C4-2B (cell line): ENCODE measurements around the gene EBP.

Source experiments
- H3K27ac ChIP-seq: fragments of 450-650 bp; 2 replicates; pipeline ENCODE4 v1.5.1; 2017
- ZFX ChIP-seq: fragments of 450-650 bp; IDR thresholded peaks from 2 replicates; pipeline ENCODE4 v1.6.1; 2017
- TF ChIP-seq, protein P1 (sequence below): fragments of 450-650 bp; conservative IDR thresholded peaks from 2 replicates; pipeline ENCODE4 v1.5.1; 2017; ENCODE audit warnings: mild to moderate bottlenecking

EBP gene

DNA sequence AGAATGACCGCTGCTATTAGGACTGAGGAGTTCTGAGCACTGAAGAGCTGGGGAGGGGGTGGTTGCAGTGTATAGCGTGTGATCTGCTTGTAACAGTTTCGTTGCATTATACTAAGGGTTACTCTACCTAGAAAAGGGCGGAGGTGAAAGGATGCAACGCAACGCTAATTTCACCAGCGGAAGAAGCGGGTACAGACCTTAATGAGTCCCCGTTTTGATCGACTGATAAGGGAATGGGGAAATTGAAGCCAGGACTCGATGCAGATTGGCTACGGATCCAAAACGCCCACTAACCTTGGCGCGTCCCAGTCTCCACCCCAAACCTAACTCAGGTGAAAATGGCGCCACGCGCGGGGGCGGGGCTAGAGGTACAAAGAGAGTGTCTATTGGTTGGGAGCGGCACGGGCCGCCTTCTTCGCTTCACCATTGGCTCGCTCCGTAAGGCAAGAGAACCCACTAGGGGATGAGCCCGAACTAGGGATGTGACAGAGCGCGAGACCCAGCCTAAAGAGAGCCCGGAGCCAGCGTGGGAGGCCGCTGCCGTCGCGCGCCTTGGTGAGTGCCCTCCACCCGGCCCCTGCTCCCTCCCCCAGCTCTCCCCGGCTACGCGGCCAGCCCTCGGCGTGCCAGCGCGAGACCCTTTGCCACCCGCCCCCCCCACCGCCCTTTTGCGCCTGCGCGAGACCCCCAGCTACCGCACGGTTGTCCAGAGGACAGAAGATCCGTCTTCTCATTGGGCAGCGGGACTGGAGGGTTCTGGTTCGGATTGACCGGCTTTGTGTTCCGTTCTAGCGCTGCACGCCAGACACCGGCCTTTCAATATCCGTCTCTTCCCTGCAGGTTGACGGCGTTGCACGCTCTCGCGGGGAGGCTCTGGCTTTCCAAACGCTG lies at the start of gene EBP:
Gene EBP, plus strand, starts transcription at position 456 of the 891 bp plus-strand sequence. CDS start 1,964 bp downstream, outside the sequence.
- H3K27ac ChIP-seq: peak within 1 kb of the TSS; percentile 90
- TF ChIP-seq ZFX: no peak
- TF ChIP-seq, protein P1, sequence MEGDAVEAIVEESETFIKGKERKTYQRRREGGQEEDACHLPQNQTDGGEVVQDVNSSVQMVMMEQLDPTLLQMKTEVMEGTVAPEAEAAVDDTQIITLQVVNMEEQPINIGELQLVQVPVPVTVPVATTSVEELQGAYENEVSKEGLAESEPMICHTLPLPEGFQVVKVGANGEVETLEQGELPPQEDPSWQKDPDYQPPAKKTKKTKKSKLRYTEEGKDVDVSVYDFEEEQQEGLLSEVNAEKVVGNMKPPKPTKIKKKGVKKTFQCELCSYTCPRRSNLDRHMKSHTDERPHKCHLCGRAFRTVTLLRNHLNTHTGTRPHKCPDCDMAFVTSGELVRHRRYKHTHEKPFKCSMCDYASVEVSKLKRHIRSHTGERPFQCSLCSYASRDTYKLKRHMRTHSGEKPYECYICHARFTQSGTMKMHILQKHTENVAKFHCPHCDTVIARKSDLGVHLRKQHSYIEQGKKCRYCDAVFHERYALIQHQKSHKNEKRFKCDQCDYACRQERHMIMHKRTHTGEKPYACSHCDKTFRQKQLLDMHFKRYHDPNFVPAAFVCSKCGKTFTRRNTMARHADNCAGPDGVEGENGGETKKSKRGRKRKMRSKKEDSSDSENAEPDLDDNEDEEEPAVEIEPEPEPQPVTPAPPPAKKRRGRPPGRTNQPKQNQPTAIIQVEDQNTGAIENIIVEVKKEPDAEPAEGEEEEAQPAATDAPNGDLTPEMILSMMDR: no peak

DNA sequence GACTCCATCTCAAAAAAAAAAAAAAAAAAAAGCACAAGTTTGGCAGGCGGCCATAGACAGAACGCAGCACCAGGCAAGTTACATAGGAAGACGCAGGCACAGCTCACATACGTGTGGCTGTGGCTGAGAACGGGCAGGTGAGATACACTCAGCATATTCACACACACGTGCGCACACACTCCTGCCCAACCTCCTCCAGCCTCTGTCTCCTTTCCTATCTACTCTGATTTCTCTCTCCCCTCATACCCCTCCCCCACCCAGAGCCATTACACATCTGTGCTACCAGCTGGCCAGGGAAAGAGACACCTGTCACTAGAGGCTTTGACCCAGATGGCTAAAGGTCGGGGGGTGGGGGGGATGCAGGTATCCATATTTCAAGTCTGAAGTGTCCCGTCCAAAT lies 49.4 kb upstream of the EBP start:
- TF ChIP-seq, protein P1: no peak
- no peak for TF ChIP-seq ZFX
- no peak overlapping the region for H3K27ac ChIP-seq

DNA sequence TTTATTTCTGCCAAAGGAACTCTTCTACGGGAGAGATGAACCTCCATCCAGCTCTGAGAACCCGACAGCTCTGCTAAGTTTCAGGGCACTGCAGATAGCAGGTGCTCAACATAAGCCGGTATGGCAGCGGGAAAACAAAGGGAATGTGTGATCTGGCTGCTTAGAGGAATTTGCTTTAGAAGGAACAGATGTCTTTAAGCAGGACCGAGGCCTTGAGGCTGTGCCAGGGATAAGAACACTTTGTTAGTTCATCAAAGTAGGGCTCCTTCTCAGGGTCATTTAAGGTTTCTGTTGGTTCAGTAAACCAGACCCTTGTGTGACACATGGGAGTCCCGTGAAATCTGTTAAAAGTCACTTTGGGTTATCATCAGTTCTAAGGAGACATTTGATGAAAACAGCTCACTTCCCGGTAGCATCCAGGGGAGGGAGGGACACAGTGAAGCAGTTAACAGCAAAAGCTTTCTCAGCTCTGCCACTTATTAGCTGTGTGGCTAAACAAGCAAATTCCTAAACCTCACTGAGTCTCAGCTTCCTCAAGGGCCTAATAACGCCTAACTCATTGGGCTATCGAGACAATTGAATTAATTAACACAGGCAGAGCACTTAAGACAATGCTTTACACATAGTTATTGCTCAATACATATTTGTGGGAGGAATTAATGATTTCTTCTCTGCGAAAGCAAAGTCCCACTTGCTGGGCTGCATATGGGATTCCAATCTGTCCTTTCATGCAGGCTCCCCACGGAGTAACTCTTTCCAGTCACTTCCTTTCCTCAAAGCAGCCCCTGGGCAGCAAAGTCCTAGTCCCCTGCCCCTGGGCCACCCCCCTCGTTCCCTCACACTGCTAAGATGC lies 48.5 kb upstream of the EBP start:
- TF ChIP-seq, protein P1: no peak
- TF ChIP-seq ZFX: no peak
- H3K27ac ChIP-seq: no peak overlapping the region

DNA sequence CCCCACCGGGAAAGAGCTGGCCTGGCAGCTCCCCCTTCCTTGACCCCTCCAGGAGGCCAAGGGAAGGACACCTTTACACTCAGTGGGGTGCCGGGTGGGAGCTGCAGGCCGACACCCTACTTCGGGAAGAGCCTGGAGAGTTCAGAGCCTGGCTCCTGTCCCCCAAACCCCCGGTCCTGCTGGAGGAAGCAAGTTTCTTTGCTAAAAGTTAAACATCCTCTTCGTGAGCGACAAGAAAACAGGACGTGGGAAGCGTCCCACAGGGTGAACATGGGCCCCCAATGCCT lies 48.0 kb upstream of the EBP start:
- no peak overlapping the region for H3K27ac ChIP-seq
- TF ChIP-seq, protein P1: no peak
- TF ChIP-seq ZFX: no peak

DNA sequence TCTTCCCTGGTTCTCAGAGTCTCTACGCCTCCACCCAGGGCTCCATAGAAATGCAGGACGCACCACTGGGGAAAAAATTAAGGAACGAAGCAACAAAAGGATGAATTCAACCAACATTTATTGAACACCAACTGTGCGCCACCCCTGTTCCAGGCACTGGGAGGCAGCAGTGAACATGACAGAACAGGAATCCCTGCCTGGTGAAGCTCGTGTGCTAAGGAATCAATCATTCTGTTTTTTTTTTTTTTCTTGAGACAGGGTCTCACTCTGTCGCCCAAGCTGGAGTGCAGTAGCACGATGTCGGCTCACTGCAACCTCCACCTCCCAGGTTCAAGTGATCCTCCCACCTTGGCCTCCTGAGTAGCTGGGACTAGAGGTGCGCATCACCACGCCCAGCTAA lies 47.5 kb upstream of the EBP start:
- TF ChIP-seq, protein P1: peak; percentile 34
- no peak for TF ChIP-seq ZFX
- no peak overlapping the region; the same call in 1 of the 2 replicates for H3K27ac ChIP-seq

DNA sequence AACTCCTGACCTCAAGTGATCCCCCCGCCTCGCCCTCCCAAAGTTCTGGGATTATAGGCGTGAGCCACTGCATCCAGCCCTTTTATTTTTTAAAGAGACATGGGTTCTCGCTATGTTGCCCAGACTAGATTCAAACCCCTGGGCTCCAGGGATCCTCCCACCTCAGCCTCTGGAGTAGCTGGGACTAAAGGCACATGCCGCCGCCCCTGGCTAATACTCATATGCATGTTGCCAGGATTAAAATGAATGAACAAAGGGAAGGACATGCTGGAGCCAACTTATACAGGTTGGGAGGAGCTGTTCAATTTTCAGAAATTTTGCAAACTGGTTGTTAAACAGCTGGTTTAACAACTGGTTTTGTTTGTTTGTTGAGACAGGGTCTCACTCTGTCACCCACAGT lies 47.0 kb upstream of the EBP start:
- H3K27ac ChIP-seq: peak overlapping the region; percentile 96
- TF ChIP-seq ZFX: no peak
- TF ChIP-seq, protein P1: no peak

DNA sequence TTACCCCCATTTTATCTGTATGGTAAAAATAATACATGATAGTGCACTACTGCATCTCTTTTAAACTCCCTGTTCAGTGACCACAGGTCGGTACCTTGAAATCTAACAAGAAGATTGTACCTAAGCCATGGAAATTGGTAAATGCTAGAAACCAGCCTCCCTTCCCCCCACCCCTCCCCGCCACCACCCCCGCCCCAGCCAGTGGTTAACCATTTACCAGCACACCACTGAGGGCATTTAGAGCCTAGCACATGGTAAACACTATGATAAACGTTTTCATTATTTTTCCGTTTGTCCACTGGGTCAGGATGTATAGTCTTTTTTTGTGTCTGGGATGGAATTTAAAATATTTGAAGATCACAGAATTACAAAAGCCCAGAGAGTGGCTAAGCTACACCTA lies 46.3 kb upstream of the EBP start:
- no peak for TF ChIP-seq ZFX
- TF ChIP-seq, protein P1: no peak
- H3K27ac ChIP-seq: peak overlapping the region; percentile 96
